GM21786 (cell line): ENCODE measurements around the gene CLCN7.
"Not testable (repeated sequence)": the region's sequence is repeated elsewhere in the genome, so short reads cannot be mapped to it uniquely, and the experiment has no call there.

Experiments
- ATAC-seq: cut with Tn5 transposase; IDR thresholded peaks from one replicate; pipeline ENCODE4 v1.9.1; 2021; ENCODE audit not compliant: unreplicated experiment

CLCN7 gene

DNA sequence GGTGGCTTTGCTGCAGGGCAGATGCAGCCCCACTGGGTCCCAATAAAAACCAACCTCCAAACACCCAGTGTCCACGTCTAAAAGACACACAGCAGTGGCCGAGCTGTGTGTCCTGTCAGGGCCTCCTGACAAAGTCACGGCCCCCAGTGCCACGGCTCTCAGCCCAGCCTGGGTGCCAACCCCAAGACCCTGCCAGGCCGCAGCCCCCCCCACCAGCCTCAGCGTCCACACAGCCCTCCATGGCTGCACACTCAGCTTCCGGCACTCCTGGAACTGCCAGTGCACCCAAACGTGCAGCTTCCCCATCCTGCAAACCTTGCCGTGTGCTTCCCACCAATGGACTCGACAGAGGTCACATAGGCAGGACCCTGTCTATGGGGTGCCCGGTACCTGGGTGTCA is 26.9 kb downstream of the CLCN7 start:
- no peak for ATAC-seq

DNA sequence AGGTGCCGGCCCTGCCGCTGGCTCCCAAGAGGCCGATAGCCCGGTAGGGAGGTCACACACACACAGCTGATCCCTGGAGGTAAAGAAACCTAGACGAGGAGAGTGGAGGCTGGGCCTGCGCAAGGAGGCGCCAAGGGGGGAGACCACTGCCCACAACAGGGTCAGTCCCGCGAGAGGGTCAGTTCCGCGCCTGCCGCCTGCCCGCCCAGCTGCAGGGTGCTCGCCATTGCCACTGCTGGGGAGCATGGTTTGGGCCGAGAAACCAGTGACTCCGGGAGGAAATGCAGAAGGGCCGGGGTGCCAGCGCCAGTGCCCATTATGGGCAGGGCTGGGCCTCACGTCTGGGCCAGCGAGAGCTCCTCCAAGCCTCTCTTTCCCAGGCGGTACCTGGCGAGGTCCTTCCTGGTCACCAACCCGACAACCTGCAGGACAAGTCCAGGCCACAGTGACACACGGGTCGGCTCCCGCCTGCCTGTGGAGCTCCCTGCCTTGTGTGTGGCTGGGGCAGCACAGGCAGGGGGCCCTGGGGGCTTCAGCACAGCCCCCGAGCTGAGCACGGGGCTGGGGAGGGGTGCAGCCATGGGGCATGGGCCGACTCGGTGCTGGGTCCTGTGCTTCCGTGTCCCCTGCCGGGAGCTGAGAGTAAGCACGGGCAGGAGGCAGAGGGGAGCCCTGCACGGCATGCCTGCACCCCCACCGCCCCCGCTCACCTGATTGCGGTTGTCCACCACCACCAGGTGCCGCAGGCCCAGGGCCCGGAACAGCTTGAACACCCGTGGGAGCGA is 28.3 kb downstream of the CLCN7 start:
- no peak for ATAC-seq

DNA sequence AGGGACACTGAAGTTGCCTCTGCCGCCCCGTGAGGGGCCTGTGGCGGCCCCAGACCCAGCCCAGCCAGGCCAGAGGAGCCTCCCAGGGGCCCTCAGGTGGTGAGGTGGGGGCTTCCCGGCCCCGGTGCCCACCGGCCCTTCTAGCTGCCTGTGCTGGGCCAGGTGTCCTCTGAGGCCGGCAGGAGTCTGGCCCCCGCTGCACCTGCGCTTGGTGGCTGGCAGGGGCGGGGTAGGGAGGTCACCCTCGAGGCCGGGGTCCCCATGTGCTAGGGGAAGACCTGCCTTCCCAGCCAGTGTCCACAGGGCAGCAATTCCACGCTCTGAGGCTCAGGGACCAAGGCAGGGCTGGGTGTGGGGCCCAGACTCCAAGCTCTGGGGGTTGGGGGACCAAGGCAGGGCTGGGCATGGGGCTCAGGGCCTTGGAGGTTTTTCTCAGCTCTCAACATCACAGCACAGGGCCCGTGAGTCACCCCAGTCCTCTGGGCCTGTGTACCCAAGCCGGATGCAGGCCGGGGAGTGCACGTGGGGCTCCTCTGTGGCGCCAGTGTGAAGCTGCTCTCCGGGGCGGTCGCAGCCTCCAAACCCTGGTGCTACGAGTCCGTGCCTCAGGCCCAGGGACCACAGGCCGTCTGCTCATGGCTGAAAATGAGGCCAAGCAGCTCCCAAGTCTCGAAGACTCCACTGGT is 29.2 kb downstream of the CLCN7 start:
- ATAC-seq, result no peak

DNA sequence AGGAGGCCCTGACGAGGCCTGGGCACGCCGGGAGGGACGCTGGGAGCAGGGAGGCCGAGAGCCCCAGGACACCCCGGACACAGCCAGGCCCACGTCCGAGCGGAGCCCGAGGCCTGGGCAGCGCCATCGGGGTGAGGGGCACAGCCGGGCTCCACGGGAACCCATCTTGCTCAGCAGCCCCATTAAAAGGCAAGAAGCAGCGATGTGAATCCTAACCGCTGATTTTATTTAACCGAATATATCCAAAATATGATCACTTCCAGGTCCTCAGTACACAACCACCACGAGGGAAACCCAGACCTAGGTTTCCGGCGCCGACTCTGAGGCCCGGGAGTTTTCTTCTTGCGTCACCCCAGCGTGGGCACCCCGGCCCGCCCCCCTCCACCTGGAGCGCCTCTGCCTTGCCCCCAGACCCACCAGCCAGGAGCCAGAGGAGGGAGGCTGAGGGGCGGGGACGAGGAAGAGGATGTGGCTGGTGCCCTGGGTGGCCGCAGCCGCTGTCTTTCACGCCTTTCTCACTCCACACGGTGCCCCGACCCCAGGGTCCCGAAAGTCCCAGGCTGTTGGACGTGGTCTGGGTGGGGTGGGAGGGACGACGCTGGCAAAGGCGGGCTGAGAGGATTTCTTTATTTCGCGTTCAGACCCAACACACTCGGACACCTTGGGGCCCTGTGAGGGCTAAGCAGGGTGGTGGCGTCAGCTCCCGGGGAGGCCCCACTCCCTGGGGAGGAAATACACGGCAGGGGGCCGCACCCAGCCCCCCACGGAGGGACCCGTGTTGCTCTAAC is 29.9 kb downstream of the CLCN7 start:
- ATAC-seq, result no peak

DNA sequence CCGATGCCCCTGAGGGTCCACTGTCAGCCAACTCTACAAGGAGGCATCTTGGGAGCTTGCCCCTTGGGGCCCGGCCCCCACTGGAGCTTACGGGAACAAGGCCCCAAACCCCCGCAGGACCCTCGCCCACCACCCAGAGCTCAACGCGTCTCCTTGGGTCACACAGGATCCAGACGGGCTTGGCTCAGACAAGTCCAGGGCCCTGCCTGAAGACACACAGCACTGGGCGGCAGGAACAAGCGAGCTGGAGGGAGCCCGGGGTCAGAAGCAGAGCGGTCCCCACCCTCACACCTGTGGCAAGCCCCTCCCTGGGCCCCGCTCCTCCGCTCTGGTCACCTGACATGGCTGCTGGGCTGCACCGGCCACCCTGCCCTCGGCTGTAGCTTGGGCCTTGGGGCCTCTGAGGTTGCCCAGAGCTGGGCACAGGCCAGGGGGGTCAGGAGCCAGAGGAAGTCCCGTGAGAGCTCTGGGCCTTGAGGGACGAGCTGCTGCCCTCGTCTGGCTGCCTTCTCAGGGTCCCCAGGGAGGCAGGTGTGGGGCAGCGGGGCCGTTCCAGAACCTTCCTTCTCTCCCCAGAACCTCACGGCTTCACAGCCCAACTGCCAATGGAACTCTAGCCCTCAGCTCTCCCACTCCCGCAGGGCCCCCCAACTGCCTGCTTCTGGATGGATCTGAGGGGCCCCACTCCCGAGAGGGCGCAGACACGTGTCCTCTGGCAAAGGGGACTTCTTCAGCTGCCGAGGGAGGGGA is 30.7 kb downstream of the CLCN7 start, which contains the start of gene CCDC154:
Gene CCDC154, minus strand, starts transcription at position 577 of the 750 bp plus-strand sequence. Its CDS starts 234 bp downstream, at position 343.
- no peak for ATAC-seq

DNA sequence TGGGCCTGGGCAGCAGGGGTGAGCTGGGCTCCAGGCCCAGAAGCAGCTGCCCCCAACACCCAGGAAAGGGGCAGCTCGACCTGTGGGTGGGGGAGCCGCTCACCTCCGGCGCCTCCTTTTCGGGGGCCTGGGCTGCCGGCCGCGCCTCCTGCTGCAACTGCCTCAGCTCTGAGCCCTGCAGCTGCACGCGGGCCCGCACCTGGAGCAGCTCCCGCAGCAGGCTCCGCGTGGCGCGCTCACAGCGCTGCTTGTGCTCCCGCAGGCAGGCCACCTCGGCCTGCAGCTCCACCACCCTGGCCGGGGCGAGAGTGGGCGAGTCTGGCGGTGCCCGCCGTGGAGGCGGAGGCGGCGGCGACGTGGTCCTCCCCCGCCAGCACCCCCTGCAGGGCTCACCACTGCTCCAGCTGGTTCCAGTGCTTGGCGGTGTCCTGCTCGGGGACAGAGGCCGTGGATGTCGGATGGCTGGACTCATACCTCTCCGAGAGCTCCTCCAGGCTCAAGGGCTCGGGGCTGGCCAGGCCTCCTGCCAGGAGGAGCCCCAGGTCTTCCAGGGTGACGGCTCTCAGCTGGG is 31.3 kb downstream of the CLCN7 start:
- ATAC-seq, result no peak

DNA sequence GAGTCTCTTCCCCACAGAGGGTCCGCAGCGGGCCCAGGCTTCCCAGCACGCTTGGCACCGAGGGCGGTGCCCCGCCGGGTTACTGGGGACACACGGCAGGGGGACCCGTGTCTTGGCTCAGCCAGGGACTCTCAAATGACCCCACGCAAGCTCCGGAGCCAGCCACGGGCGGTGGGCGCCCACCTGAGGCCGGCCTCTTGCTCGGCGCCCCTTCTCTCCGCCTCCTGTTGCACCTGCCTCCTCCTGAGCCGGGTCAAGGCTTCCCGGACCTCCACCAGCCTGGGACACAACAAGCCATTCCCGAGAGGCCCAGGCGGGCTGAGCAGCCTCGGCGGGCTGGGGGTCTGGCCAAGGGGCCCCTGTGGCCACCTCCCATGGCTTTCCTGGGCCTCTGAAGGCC is 32.1 kb downstream of the CLCN7 start:
- ATAC-seq, result no peak

DNA sequence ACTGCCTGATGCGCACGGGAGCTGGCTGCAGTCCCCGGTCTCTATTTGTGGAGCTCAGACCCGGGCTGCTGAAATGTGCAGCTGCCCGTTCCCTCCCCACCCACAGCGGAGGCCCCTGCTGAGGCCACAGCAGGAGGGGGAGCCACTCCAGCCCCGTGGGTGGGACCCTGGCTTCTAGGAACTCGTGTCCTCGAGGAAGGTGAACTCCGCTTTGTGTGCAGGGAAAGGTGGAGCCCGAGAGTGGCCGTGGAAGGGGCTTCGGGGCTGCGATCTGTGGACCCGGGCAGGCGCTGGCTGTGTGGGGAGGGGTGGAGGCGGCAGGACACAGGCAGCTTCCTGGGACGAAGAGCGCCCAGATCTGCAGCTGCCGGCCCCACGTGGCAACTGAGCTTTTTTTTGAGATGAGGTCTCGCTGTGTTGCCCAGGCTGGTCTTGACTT is 33.4 kb downstream of the CLCN7 start:
- ATAC-seq, result no peak

DNA sequence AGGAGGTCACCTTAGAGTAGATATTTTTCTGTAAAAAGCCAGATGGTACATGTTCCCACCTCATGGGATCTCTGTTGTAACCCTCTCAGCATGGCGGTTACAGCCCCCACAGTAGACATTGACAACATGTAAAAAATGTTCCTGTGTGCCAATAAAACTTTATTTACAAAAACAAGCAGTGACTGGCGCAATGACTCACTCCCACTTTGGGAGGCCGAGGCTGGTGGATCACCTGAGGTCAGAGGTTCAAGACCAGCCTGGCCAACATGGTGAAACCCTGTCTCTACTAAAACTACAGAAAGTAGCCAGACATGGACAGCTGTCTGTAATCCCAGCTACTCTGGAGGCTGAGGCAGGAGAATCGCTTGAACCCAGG is 35.1 kb downstream of the CLCN7 start:
- not testable (repeated sequence) for ATAC-seq

DNA sequence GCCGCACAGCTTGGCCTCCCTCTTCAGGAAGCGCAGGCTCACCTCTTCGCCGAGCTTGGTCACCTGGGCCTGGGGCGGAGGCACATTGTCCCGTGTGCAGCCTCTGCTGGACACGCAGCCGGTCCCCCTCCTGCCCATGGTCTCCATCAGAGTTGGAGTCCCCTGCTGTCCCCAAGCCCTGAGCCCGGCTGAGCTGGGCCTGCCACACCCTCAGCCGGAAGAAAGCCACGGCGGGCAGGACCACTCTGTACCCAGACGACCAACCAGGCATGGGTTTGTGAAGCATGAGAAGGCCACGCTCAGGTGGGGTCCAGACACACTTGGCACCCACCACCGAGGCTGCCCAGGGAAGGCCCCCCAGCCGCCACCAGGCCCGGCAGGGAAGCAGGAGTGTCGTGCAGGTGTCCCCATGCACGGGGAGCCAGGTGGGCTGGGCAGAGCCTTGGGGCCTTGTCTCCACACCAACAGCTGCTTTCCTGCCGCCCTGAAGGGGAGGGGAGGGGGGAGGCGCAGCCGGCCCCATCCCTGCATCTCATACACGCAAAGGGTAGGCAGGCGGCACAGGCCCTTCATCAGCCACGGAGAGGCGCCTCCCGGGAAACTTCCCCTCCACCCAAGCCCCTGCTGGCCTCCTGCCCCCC is 35.6 kb downstream of the CLCN7 start:
- ATAC-seq, result no peak

DNA sequence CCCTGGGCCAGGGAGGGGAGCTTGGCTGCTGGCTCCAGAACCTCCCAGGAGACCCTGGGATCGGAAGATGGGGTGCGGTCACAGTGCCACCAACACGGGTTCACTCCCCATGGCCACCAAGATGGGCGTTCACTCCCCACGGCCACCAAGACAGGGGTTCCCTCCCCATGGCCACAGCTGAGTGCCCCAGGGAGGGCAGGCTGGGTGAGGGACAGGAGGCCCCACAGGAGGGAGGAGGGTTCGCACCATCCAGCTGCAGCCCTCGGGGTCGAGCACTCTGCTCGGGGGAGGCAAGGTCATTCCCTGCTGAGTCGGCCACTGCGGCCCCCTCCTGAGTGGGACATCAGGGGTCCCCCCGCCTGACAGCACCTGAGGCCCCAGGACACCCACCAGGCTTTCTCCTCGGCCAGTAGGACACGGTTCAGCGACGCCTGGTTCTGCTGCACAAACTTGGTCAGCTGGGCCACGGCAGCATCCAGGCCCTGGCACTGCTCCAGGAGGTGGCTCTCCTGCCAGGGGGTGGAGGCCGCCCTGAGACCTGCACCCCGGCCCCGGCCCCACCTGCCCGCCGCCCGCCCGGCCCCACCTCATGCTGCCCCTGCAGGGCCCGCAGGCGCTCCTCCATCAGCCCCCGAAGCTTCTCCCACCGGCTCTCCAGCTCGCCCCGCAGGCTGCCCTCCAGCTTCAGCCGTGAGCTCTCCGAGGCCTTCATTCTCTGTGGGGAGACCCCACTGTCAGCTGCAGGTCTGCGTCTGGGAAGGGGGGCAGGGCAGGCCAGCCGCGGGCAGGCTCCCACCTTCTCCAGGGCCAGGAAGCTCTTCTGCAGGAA is 36.4 kb downstream of the CLCN7 start:
- no peak for ATAC-seq

DNA sequence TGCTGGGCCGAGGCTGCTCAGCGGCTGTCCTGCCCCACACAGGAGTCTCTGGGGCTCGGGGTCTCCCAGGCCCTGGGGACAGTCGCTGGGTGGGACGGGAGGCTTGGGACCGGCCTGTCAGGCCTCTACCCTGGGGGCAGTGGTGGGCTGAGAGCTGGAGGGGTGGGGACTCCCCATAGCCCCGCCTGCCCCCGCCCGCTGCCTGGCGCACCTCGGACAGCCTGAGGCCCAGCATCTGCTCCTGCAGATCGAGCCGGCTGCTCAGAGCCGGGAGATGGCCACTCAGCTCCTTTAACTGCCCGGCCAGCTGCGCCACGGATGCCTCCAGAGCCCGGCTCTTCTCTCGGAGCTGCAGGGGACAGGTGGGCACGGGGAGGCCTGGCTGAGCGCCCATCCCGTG is 37.2 kb downstream of the CLCN7 start:
- no peak for ATAC-seq

DNA sequence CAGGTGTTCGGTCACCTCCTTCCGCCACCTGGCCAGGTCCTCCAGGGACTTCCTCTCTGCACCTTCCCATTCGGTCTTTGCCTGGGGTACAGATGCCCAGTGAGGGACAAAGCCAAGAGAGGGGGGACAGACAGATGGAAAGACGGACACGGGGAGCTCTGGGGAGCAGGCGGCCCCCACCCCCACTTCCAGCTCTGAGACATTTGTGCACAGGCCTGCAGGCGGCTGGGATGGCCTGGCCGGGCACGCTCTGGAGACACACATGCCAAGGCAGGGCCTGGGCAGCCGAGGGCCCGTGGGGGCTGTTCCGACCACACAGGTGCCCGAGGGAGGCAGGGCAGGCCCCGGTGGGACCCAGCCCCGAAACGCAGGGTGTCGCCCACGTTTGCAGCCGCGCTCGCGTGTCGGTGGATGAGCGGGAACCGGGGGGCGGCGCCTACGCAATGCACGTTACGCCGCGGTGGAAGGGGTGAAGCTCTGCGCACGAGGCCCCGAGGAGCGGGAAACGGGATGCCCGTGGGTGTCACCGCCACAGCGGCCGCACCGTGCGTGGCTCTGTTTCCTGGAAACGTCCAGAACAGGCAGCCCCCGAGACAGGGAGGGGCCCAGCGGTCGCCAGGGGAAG is 38.0 kb downstream of the CLCN7 start:
- no peak for ATAC-seq

DNA sequence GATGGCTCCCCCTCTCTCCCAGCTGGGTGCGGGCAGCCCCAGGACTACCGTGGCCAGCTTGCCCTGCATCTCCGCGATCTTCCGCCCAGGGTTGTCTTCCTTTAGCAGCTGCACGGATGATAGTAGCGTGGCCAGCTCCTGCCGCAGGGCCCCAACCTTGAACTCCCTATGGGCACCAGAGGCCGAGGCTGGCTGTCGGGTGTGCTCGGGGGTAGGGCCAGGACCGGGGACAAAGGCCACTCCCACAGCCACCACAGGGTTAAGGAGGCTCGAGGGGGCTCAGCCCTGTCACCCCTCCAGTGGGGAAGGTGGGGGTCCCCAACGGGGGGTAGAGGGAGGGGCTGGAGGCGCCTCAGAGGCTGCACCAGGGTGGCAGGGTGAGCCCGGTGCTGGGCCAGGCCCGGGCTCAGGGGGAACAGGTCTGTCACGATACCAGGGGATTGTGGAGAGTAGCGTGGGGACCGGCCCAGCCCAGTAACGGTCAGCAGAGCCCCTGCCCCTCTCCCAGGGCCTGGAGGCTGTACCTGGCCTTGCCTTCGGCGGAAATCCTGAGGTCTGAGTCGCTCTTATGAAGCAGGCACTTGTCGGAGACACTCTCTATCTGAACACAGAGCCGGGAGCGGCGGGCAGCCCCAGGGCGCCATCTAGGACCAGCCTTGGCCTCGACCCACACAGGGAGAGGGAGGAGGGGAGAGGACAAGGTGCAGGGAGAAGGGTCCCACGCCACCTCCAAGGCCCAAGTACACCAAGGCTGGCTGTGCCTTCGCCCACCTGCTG is 38.7 kb downstream of the CLCN7 start:
- ATAC-seq, result no peak

DNA sequence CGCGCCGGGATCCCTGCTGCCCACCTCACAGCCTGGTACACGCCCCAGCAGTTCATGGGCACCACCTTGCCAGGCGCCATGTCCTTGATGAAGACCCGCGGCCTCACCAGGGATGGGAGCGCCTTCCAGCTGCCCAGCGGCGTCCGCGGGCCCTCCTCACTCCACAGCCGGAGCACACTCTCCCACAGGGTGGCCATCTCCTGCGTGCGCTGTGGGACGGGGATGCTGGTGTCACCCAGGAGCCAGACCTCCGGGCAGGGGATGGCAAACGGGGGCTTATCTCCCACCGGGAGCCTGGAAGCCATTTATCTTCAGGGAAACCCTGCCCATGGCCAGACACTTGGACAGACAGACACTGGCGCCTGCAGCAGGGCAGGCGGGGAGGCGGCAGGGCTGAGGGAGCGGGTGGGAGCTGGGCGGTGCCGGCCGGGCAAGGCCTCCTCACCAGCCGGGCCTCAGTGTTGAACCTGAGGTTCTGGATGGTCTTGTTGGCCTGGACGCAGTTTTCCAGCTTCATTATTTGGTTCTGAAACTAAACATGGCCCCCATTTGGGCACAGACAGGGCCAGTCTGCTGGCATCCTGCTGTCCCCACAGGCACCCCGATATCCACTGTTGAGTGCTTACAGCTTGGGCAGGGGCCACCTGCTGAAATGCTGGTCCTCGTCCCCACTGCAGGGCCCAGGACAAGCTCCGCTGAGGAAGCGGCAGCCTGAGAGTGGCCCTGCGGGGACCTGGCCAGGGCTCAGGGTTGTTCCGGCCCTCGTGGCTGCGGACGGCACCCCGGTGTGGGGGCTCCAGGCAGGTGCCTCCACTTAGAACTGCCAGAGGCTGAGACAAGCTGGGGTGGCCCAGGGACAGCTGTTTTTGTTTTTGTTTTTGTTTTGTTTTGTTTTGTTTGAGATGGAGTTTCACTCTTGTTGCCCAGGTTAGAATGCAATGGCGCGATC is 39.9 kb downstream of the CLCN7 start:
- ATAC-seq, result no peak

DNA sequence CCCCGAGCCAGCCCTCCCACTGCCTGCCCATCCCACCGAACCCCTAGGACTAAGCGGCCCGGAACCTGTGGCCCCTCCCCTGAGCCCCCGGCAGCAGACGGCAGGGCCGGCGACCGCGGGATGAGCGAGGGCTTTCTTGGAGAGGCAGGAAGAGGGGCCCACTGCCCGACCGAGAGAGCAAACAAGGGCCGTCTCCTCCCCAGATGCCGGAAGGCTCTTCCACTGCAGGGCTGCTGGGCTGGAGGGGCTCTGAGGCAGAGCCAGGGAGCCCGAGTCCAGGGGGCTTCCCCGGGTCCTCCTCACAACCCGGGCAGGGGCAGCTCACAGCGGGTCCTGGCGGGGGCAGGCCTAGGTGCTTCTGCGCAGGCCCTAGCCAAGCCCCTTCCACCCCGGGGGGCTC is 41.1 kb downstream of the CLCN7 start:
- no peak for ATAC-seq

DNA sequence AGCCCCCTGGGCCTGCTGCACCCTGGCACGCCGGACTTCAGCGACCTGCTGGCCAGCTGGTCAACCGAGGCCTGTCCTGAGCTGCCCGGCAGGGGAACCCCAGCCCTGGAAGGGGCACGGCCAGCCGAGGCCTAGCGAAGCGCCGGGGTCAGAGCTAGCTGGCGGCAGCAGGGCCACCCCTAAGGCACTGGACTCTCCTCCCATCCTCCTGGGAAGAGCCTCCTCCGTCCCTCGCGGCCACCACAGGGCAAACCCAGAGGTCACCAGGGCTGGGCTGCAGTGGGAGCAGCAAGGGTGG is 41.6 kb downstream of the CLCN7 start:
- no peak for ATAC-seq
